ENCODE results near the gene TRAP1.

DNA sequence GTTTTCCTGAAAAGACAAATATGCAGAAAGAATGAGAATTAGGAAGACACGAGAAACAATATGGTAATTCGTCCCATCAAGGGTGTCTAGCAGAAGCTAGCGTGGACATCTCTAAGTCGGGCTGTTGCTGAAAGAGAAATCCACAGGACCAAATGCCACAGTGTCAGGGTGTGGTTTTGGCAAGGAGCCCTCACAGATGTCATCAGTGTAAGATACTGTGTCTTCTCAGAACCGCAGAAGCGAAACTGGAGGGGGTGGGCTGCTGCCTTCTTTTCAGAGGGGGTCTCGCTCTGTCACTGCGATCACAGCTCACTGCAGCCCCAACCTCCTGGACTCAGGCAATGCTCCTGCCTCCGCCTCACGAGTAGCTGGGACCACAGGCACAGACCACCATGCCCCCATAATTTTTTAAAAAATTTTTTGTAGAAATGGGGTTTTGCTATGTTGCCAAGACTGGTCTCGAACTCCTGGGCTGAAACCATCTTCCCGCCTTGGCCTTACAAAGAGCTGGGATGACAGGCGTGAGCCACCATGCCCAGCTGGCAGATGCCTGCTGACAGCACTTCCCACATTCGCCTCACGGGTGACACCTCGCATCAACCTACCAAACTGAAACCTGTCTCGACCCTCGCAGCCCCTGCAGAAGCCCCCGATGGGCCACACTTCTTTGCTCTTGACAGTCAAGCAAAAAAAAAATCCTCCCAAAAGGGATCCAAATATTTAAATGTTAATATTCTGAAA is 26.2 kb downstream of the TRAP1 start:
- TF ChIP-seq, protein P1, sequence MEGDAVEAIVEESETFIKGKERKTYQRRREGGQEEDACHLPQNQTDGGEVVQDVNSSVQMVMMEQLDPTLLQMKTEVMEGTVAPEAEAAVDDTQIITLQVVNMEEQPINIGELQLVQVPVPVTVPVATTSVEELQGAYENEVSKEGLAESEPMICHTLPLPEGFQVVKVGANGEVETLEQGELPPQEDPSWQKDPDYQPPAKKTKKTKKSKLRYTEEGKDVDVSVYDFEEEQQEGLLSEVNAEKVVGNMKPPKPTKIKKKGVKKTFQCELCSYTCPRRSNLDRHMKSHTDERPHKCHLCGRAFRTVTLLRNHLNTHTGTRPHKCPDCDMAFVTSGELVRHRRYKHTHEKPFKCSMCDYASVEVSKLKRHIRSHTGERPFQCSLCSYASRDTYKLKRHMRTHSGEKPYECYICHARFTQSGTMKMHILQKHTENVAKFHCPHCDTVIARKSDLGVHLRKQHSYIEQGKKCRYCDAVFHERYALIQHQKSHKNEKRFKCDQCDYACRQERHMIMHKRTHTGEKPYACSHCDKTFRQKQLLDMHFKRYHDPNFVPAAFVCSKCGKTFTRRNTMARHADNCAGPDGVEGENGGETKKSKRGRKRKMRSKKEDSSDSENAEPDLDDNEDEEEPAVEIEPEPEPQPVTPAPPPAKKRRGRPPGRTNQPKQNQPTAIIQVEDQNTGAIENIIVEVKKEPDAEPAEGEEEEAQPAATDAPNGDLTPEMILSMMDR (IDR thresholded peaks at IDR 0.05): no peak
- TF ChIP-seq TCF7L2 (IDR thresholded peaks at IDR 0.05; ENCODE audit: low read depth, low read length): no peak
- TF ChIP-seq, protein P2, sequence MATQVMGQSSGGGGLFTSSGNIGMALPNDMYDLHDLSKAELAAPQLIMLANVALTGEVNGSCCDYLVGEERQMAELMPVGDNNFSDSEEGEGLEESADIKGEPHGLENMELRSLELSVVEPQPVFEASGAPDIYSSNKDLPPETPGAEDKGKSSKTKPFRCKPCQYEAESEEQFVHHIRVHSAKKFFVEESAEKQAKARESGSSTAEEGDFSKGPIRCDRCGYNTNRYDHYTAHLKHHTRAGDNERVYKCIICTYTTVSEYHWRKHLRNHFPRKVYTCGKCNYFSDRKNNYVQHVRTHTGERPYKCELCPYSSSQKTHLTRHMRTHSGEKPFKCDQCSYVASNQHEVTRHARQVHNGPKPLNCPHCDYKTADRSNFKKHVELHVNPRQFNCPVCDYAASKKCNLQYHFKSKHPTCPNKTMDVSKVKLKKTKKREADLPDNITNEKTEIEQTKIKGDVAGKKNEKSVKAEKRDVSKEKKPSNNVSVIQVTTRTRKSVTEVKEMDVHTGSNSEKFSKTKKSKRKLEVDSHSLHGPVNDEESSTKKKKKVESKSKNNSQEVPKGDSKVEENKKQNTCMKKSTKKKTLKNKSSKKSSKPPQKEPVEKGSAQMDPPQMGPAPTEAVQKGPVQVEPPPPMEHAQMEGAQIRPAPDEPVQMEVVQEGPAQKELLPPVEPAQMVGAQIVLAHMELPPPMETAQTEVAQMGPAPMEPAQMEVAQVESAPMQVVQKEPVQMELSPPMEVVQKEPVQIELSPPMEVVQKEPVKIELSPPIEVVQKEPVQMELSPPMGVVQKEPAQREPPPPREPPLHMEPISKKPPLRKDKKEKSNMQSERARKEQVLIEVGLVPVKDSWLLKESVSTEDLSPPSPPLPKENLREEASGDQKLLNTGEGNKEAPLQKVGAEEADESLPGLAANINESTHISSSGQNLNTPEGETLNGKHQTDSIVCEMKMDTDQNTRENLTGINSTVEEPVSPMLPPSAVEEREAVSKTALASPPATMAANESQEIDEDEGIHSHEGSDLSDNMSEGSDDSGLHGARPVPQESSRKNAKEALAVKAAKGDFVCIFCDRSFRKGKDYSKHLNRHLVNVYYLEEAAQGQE (IDR thresholded peaks at IDR 0.05; ENCODE audit: insufficient read depth in 1 of 2, low read depth in 2 of 2, low read length in 1 of 2): no peak
- TF ChIP-seq POLR2AphosphoS5 (IDR thresholded peaks at IDR 0.05; ENCODE audit: low read depth, low read length): no peak

Measured in Panc1 (cell line).